ENCODE measurements around the gene TMEM121B.

Gene TMEM121B

DNA sequence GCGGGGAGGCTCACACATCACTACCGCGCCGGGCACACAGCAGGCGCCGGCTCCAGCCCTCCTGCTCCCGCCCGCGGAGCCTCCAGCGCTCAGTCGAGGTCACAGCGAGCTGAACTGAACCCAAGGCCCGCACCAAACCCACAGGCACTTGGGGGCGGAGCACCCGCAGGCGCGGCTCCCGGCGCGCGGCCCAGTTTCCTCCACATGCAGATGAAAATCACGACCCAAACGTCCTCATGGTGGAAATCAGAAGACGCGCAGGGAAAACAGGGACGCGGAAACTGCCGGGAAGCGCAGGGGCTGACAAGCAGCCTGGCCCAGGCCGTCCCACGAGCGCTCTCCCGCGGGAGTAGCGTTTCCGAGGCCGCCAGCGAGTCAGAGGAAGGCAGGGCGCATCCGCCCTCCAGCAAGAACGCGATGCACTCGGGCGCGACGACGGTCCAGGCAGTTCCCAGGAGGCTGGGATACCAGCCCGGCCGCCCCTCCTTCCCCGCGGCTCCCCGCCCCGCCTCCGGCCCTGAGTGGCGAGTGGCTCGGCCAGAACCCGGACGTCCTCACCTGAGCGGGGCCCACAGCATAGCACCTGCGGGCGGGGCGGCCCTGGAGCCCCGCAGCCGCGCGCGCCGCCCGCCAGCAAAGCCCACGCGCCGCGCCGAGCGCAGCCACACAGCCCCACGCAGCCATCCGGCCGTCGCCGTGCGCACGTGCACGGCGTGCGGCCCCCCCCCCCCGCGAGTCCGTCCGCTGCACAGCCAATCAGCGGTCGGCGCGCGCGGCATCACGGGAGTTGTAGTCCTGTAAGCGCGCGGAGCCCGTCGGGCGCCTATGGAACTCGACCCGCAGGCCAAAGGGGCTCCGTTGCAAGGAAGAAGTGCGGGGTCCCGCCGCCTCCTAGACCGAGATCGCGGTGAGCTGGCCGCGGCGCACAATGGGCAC is 37.7 kb upstream of the TMEM121B start, which contains the start of gene HDHD5:
TSS of gene HDHD5 (minus strand) at position 710 of the 936 bp plus-strand sequence. CDS start at position 684, 26 bp downstream.
- TF ChIP-seq, protein P1, sequence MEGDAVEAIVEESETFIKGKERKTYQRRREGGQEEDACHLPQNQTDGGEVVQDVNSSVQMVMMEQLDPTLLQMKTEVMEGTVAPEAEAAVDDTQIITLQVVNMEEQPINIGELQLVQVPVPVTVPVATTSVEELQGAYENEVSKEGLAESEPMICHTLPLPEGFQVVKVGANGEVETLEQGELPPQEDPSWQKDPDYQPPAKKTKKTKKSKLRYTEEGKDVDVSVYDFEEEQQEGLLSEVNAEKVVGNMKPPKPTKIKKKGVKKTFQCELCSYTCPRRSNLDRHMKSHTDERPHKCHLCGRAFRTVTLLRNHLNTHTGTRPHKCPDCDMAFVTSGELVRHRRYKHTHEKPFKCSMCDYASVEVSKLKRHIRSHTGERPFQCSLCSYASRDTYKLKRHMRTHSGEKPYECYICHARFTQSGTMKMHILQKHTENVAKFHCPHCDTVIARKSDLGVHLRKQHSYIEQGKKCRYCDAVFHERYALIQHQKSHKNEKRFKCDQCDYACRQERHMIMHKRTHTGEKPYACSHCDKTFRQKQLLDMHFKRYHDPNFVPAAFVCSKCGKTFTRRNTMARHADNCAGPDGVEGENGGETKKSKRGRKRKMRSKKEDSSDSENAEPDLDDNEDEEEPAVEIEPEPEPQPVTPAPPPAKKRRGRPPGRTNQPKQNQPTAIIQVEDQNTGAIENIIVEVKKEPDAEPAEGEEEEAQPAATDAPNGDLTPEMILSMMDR (IDR thresholded peaks at IDR 0.05), result no peak
- no peak for TF ChIP-seq ZFX (IDR thresholded peaks at IDR 0.05; ENCODE audit: borderline replicate concordance)
- H3K27ac ChIP-seq, result peak within 1 kb of the TSS; percentile 92

DNA sequence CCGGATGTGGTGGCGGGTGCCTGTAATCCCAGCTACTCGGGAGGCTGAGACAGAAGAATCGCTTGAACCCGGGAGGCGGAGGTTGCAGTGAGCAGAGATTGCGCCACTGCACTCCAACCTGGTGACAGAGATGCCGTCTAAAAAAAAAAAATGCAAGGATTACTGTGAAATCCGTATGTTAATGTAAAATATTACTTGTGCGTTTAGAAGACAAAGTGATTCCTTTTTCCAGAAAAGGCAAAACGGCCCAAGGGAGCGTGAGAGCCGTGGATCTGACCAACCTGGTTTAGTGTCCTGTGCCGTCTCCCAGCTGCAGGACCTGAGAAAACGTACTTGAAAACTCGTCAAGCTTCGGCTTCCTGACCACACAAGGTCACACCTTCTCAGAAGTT is 37.0 kb upstream of the TMEM121B start:
- TF ChIP-seq ZFX (IDR thresholded peaks at IDR 0.05; ENCODE audit: borderline replicate concordance), result no peak
- TF ChIP-seq, protein P1 (IDR thresholded peaks at IDR 0.05), result no peak
- H3K27ac ChIP-seq, result peak overlapping the region; percentile 92

DNA sequence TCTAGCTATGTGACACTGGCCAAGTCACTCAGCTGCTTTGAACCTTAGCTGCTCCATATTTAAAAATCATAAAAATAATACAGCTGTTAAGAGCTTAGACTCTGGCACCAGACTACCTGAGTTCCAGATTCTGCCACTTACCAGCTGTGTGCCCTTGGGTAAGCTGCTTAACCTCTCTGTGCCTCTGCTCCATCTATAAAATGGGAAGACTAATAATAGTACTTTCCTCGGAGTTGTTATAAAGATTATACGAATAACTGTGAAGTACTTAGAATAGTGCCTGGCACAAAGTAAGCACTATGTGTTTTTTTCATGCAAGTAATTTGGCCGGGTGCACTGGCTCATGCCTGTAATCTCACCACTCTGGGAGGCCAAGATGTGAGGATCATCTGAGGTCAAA is 36.6 kb upstream of the TMEM121B start:
- peak overlapping the region; percentile 92 for H3K27ac ChIP-seq
- TF ChIP-seq, protein P1 (IDR thresholded peaks at IDR 0.05), result no peak
- TF ChIP-seq ZFX (IDR thresholded peaks at IDR 0.05; ENCODE audit: borderline replicate concordance), result no peak

DNA sequence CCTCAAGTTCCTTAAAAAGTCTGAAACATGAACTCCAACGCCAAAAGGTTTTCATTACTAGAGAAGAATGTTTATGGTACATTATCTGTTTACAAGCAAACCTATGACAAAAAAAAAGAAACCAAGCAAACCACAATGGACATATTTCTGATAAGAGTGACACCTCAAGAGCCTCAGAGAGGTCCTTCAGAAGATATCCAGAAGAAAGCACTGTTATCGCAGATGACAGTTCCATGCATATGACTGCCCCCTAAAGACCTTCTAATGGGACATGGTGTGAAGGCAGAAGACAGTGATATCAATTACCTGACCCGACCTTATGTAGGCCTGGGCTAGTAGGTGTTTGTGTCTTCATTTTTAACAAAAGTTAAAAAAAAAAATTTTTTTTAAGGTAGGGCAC is 34.8 kb upstream of the TMEM121B start:
- no peak for TF ChIP-seq ZFX (IDR thresholded peaks at IDR 0.05; ENCODE audit: borderline replicate concordance)
- TF ChIP-seq, protein P1 (IDR thresholded peaks at IDR 0.05), result no peak
- no peak overlapping the region for H3K27ac ChIP-seq

DNA sequence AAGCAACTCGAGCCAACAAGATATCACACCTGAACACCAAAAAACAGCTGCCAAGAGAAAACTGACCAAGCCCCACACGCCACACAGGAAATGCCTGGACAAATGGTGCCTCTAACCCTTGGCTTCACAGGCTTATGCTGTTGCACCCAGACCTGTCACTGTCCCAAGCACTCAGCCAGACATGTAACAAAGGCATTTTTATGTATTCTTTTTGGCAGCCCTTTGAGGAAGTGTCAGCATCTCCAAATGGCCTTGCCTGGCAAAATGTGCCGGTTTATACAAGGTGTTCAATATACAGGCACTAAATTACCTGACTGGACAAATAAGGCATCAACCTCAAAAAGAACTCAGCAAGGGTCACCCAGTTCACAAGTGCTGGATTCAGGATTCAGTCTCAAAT is 31.8 kb upstream of the TMEM121B start:
- TF ChIP-seq ZFX (IDR thresholded peaks at IDR 0.05; ENCODE audit: borderline replicate concordance), result no peak
- TF ChIP-seq, protein P1 (IDR thresholded peaks at IDR 0.05), result no peak
- no peak overlapping the region for H3K27ac ChIP-seq

DNA sequence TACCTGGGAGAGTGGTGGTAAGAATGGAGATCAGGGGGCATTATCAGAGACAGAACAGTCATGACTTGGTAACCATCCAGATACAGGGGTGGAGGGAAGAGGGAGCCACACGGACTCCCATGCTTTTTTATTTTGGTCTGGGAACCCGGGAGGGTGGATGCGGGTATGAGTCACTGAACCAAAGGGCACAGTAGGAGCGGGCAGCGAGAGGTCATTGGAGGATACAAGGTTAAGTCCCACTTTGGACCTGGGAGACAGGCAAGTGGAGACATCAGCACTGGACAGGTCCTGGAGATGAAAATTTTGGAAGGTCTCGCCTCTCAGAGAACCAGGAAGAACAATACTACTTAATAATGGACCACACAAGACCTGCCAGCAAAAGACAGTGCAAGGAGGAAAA is 31.2 kb upstream of the TMEM121B start:
- TF ChIP-seq, protein P1 (IDR thresholded peaks at IDR 0.05), result no peak
- no peak for TF ChIP-seq ZFX (IDR thresholded peaks at IDR 0.05; ENCODE audit: borderline replicate concordance)
- H3K27ac ChIP-seq, result no peak overlapping the region
